Transverse colon (tissue), 4 donors: Measurements from ENCODE around the gene SLC3A2. TPM values are rescaled to one million over a fixed set of nuclear protein-coding genes. Genes with fewer than 3 reads are reported as not detected.
"Not testable (repeated sequence)": the region's sequence is repeated elsewhere in the genome, so short reads cannot be mapped to it uniquely, and the experiment has no call there.

Experiments
- DNase-seq: peaks from one replicate; pipeline ENCODE4 v3.0.0-alpha.2; 2019
- H3K27ac ChIP-seq, 4 donors: fragments of 200-600 bp; sonication (generic); 2 replicates each; pipeline ENCODE4 v1.5.1; 2016 to 2018; ENCODE audit warnings: inconsistent platforms in 4 of 4
- H3K27me3 ChIP-seq: fragments of 200-600 bp; sonication (generic); 2 replicates; pipeline ENCODE4 v1.5.1; 2017; ENCODE audit warnings: inconsistent platforms
- H3K36me3 ChIP-seq, 4 donors: fragments of 200-600 bp; sonication (generic); 2 replicates each; pipeline ENCODE4 v1.5.1; 2017 to 2019; ENCODE audit warnings: inconsistent platforms in 4 of 4
- H3K4me1 ChIP-seq, 4 donors: fragments of 200-600 bp; sonication (generic); 2 replicates each; pipeline ENCODE4 v1.5.1; 2017 to 2020; ENCODE audit warnings: inconsistent platforms in 4 of 4
- H3K4me3 ChIP-seq, 4 donors: fragments of 200-600 bp; sonication (generic); 1 replicate in 1 of 4; 2 replicates in 3 of 4; pipeline versions ENCODE4 v1.5.1 to v1.6.1; 2017 to 2019; ENCODE audit warnings: inconsistent platforms in 4 of 4
- H3K9me3 ChIP-seq, 2 donors: fragments of 200-600 bp; sonication (generic); 2 replicates each; pipeline ENCODE4 v1.5.1; 2017 to 2019; ENCODE audit warnings: inconsistent platforms in 2 of 2
- EP300 ChIP-seq: sonication (generic); formaldehyde crosslinking; IDR thresholded peaks from one replicate; pipeline ENCODE4 v1.6.1; 2017; ENCODE audit warnings: antibody characterized with exemption, low read depth
- POLR2A ChIP-seq: fragments of 450-650 bp; IDR thresholded peaks from one replicate; pipeline ENCODE4 v1.6.1; 2016; ENCODE audit warnings: antibody characterized with exemption, mild to moderate bottlenecking, moderate library complexity
- POLR2AphosphoS5 ChIP-seq, 3 donors: sonication (generic); formaldehyde crosslinking; IDR thresholded peaks; one replicate each; pipeline ENCODE4 v1.6.1; 2016; ENCODE audit warnings: antibody characterized with exemption in 3 of 3
- WGBS, 2 donors: methylation state at CpG; one replicate each; pipeline ENCODE4 v1.1.5; 2018; ENCODE audit warnings: low coverage in 1 of 2; 5-methylcytosine and 5-hydroxymethylcytosine counted together
- in situ Hi-C, 4 donors: fragments of 200-750 bp; cut with MboI; loops; one replicate each; pipeline versions ENCODE4 v1.15.0 to v1.15.1; 2017; ENCODE audit warnings: low sequenced_read_pairs in 3 of 4, low pct_ligation_motif_present in 1 of 4, low pct_unique_long_range_greater_than_20kb in 1 of 4
- intact Hi-C: fragments of 100-400 bp; cut with DNase I; formaldehyde crosslinking; loops from one replicate; pipeline ENCODE4 v1.15.1; 2023; ENCODE audit warnings: low total_unique reads
- total RNA-seq, 4 donors: library from RNA; depleted of rRNA; stranded (reverse); fragments of >200 nt; gene quantifications; one replicate each; pipeline ENCODE4 v1.1.0, GENCODE V29; 2016
- TF ChIP-seq, protein P1 (sequence below), 5 experiments: fragments of 200-600 bp in 3 of 5; fragments of 450-650 bp in 2 of 5; sonication (generic) in 3 of 5; IDR thresholded peaks; 1 replicate in 2 of 5; 2 replicates in 3 of 5; pipeline ENCODE4 v1.5.1; 2016 to 2017; ENCODE audit warnings: antibody characterized with exemption in 5 of 5, inconsistent platforms in 3 of 5, mild to moderate bottlenecking in 2 of 5, moderate library complexity in 1 of 5

The SLC3A2 gene
- total RNA-seq, 4 donors from 2014 or later: 32.4 to 163 (median 129) TPM

DNA sequence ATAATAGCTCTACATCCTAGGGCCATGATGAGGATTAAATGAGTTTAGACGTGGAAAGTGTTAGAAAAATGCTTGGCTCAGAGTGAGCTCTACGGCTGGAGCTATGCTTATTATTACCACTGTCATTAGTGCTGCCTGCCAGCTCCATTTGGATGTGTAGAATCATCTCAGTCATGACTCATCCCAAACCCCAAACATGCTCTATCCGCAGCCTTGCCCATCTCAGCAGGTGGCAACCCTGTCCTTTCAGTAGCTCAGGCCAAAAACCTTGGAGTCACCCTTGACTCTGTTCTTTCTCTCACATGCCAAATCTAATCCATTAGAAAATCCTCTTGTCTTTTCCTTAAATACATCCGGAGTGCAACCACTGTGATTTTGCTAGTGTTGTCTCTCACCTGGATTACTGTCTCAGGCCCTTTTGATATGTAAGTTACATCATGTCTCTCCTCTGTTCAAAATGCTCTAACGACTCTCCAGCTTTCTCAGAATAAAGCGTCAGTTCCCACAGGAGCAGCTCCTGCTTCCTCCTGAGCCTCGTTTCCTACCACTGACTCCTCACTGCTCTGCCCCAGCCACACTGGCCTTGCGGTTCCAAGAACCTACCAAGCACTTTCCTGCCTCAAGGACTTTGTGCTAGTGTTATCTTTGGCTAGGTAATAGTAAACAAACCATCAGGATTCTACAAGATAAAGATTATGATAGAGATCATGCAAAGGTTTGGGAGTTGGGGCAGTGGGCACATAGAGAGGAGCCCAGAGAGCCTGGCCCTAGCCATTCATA lies 51.0 kb downstream of the SLC3A2 start:
- H3K27ac ChIP-seq: no peak overlapping the region
- no peak overlapping the region for H3K4me3 ChIP-seq
- no peaks in the 10 kb centered on the region for H3K36me3 ChIP-seq
- DNase-seq: no peak
- TF ChIP-seq, protein P1, sequence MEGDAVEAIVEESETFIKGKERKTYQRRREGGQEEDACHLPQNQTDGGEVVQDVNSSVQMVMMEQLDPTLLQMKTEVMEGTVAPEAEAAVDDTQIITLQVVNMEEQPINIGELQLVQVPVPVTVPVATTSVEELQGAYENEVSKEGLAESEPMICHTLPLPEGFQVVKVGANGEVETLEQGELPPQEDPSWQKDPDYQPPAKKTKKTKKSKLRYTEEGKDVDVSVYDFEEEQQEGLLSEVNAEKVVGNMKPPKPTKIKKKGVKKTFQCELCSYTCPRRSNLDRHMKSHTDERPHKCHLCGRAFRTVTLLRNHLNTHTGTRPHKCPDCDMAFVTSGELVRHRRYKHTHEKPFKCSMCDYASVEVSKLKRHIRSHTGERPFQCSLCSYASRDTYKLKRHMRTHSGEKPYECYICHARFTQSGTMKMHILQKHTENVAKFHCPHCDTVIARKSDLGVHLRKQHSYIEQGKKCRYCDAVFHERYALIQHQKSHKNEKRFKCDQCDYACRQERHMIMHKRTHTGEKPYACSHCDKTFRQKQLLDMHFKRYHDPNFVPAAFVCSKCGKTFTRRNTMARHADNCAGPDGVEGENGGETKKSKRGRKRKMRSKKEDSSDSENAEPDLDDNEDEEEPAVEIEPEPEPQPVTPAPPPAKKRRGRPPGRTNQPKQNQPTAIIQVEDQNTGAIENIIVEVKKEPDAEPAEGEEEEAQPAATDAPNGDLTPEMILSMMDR (IDR thresholded peaks at IDR 0.05): no peak
- TF ChIP-seq EP300 (no peak), POLR2AphosphoS5 (IDR thresholded peaks at IDR 0.05) (no peak)
- H3K4me1 ChIP-seq: peaks cover 0 to 3% (median under 1%) of the 10 kb centered on the region in 4 donors
- in situ Hi-C loops: no loop called here
- H3K9me3 ChIP-seq: no peaks in the 10 kb centered on the region
- 52% methylated on average over 5 to 8 of the region's 8 CpGs for WGBS, 2 donors
- H3K27me3 ChIP-seq: peaks cover 32% of the 10 kb centered on the region
- intact Hi-C loops: no loop called here

DNA sequence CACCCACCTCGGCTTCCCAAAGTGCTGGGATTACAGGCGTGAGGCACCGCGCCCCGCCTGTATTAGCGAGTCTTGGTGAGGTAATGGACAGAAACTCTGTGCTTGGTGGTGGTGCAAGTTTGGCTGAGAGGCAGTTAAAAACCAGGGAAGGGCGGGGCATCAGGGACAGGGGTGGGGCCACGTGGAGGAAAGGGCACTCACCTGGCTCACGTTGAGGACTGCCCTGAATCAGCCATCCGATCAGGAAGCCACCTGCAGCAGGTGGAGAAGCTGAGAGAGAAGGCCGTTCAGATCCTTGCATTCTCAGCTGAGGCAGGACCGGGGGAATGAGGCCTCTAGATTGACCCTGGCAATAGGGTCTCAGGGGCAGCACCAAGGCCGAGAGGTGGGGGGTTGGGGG lies 52.6 kb downstream of the SLC3A2 start:
- no peak overlapping the region for H3K27ac ChIP-seq

DNA sequence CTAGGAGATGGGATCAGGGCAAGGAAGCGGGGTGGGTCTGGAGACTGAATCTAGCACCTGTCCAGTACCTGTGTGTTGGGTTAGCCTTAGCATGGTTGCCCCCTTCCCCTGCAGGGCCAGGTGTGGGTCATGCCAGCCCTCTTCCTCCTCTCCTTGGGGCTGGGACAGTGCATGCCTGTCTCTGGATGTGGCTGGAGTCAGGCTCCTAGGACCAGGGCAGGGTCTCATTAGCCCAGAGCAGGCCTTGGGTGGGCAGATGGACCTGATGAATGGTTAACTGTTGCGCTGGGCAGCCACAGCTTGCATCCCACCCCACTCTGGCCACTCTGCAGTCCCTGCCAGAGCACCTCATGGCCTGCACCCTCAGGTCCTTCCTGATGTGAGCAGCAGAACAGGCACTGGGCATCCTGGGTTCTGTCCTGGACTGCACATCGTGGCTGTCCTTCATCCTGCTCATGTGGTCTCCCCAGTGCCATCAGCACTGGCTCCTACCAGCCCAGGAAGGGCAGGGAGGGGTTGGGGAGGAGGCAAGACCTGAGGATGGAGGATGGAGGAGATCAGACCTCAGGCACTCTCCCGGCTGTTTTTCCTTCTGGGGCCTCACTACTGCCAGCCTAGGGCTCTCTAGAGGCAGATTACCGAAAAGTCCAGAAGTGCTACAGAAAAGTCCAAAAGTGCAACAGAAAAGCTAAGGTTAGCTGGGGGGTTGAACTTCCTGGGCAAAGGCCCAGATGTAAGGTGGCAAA lies 53.2 kb downstream of the SLC3A2 start:
- Histone ChIP-seq H3K36me3 (no peaks in the 10 kb centered on the region), H3K4me3 (no peak overlapping the region), H3K27ac (no peak overlapping the region), H3K9me3 (no peaks in the 10 kb centered on the region), H3K4me1 (no peaks in the 10 kb centered on the region), H3K27me3 (peaks cover 10% of the 10 kb centered on the region)
- no peak for DNase-seq
- intact Hi-C loops (no loop called here), in situ Hi-C loops (no loop called here)
- TF ChIP-seq POLR2AphosphoS5 (IDR thresholded peaks at IDR 0.05): no peak
- TF ChIP-seq, protein P1 (IDR thresholded peaks at IDR 0.05): no peak
- TF ChIP-seq EP300: no peak
- no peak for TF ChIP-seq POLR2A
- WGBS, 2 donors: 81% methylated on average over 5 of the region's 5 CpGs; no CpG with 5 or more reads in 1 of the 2 donors

More for the DNA sequence above, 52.6 kb downstream of the SLC3A2 start:
- Histone ChIP-seq H3K4me1 (no peaks in the 10 kb centered on the region), H3K27me3 (peaks cover 16% of the 10 kb centered on the region), H3K4me3 (no peak overlapping the region), H3K9me3 (no peaks in the 10 kb centered on the region), H3K36me3 (no peaks in the 10 kb centered on the region)
- TF ChIP-seq POLR2AphosphoS5 (IDR thresholded peaks at IDR 0.05) (no peak), POLR2A (no peak), EP300 (no peak)
- TF ChIP-seq, protein P1 (IDR thresholded peaks at IDR 0.05): no peak
- DNase-seq: no peak
- 70% methylated on average over 13 of the region's 13 CpGs; no CpG with 5 or more reads in 1 of the 2 donors for WGBS, 2 donors
- in situ Hi-C loops (no loop called here), intact Hi-C loops (no loop called here)

DNA sequence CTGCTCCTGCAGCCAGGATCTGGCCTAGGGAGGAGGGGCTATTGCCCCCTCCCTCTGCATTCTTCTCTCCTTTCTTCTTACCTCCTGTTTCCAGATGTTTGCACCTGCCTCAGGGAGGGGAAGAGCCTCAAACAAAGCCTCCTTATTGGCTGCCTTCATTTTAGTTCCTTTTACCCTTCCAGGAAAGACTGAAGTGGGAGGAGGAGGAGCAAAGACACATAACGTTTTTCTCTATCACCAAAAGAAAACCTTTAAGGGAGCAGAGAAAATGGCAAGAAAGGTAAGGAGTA lies 53.7 kb downstream of the SLC3A2 start:
- WGBS, 2 donors: 16 to 22% methylated on average over 1 of the region's 1 CpG
- in situ Hi-C loops: no loop called here

DNA sequence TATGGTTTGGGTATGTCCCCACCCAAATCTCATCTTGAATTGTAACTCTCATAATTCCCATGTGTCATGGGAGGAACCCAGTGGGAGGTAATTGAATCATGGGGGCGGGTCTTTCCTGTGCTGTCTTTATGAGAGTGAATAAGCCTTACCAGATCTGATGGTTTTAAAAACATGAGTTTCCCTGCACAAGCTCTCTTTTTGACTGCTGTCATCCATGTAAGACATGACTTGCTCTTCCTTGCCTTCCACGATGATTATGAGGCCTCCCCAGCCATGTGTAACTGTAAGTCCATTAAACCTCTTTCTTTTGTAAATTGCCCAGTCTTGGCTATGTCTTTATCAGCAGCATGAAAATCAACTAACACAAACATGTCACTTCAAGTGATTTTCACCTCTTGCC lies 56.8 kb downstream of the SLC3A2 start:
- WGBS, 2 donors: 73 to 92% methylated on average over 2 of the region's 2 CpGs
- H3K27ac ChIP-seq, in situ Hi-C loops, intact Hi-C loops, DNase-seq, H3K9me3 ChIP-seq, H3K4me1 ChIP-seq, H3K36me3 ChIP-seq, H3K4me3 ChIP-seq, H3K27me3 ChIP-seq: not testable (repeated sequence)

More for the DNA sequence above, 53.7 kb downstream of the SLC3A2 start:
- DNase-seq: no peak
- Histone ChIP-seq H3K27ac (no peak overlapping the region), H3K4me1 (no peaks in the 10 kb centered on the region), H3K4me3 (no peak overlapping the region), H3K27me3 (peaks cover 5% of the 10 kb centered on the region), H3K36me3 (no peaks in the 10 kb centered on the region), H3K9me3 (no peaks in the 10 kb centered on the region)
- TF ChIP-seq EP300 (no peak), POLR2AphosphoS5 (IDR thresholded peaks at IDR 0.05) (no peak), POLR2A (no peak)
- TF ChIP-seq, protein P1 (IDR thresholded peaks at IDR 0.05): no peak
- intact Hi-C loops: no loop called here
